ENCODE measurements around the gene NUCB1. TPM values are rescaled to one million over a fixed set of nuclear protein-coding genes. Genes with fewer than 3 reads are reported as not detected.
A peak's percentile ranks its signal among the peaks of the same experiment; 100 is the strongest.

NUCB1 gene
- total RNA-seq, 1 donor: 300 TPM

- TF ChIP-seq, protein P1, sequence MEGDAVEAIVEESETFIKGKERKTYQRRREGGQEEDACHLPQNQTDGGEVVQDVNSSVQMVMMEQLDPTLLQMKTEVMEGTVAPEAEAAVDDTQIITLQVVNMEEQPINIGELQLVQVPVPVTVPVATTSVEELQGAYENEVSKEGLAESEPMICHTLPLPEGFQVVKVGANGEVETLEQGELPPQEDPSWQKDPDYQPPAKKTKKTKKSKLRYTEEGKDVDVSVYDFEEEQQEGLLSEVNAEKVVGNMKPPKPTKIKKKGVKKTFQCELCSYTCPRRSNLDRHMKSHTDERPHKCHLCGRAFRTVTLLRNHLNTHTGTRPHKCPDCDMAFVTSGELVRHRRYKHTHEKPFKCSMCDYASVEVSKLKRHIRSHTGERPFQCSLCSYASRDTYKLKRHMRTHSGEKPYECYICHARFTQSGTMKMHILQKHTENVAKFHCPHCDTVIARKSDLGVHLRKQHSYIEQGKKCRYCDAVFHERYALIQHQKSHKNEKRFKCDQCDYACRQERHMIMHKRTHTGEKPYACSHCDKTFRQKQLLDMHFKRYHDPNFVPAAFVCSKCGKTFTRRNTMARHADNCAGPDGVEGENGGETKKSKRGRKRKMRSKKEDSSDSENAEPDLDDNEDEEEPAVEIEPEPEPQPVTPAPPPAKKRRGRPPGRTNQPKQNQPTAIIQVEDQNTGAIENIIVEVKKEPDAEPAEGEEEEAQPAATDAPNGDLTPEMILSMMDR (IDR thresholded peaks at IDR 0.05; ENCODE audit: extremely low read depth, low read depth, low read length): no peak
These were observed 65.9 kb downstream of the NUCB1 start for GRCh38 chr19:48965806-48966540.

GRCh38 chr19:48966541-48967345 is 66.6 kb downstream of the NUCB1 start:
- peak; percentile 15 for DNase-seq (ENCODE audit: insufficient read length, low spot score, missing footprints)
- peaks cover 19% of the 10 kb centered on the region for H3K79me2 ChIP-seq (ENCODE audit: insufficient read depth, low read length)
- H2AFZ ChIP-seq (ENCODE audit: low read length): no peak overlapping the region
- peaks cover 24% of the 10 kb centered on the region for H3K36me3 ChIP-seq (ENCODE audit: insufficient read depth, low read length)
- H3K27ac ChIP-seq (ENCODE audit: low read depth, low read length): peak overlapping the region; percentile 88
- TF ChIP-seq, protein P1 (IDR thresholded peaks at IDR 0.05; ENCODE audit: extremely low read depth, low read depth, low read length): no peak
- peak overlapping the region; percentile 87 for H3K4me2 ChIP-seq (ENCODE audit: insufficient read depth, low read length)
- H3K9me3 ChIP-seq (ENCODE audit: low read depth, low read length): no peaks in the 10 kb centered on the region
- peaks cover 36% of the 10 kb centered on the region for H3K4me1 ChIP-seq (ENCODE audit: insufficient read depth, low read length)
- no peaks in the 10 kb centered on the region for H3K27me3 ChIP-seq (ENCODE audit: insufficient read depth, low read length)
- H4K20me1 ChIP-seq (ENCODE audit: insufficient read depth, low read length): peaks cover 29% of the 10 kb centered on the region
- peak overlapping the region; percentile 88 for H3K4me3 ChIP-seq (ENCODE audit: insufficient read depth, low read length)

More at GRCh38 chr19:48965806-48966540, 65.9 kb downstream of the NUCB1 start:
- H3K27me3 ChIP-seq (ENCODE audit: insufficient read depth, low read length): no peaks in the 10 kb centered on the region
- H3K4me2 ChIP-seq (ENCODE audit: insufficient read depth, low read length): peak overlapping the region; percentile 87
- peak overlapping the region; percentile 88 for H3K27ac ChIP-seq (ENCODE audit: low read depth, low read length)
- no peaks in the 10 kb centered on the region for H3K9me3 ChIP-seq (ENCODE audit: low read depth, low read length)
- peak overlapping the region; percentile 88 for H3K4me3 ChIP-seq (ENCODE audit: insufficient read depth, low read length)
- peaks cover 36% of the 10 kb centered on the region for H3K4me1 ChIP-seq (ENCODE audit: insufficient read depth, low read length)
- DNase-seq (ENCODE audit: insufficient read length, low spot score, missing footprints): peak; percentile 87
- H4K20me1 ChIP-seq (ENCODE audit: insufficient read depth, low read length): peaks cover 29% of the 10 kb centered on the region
- no peak overlapping the region for H2AFZ ChIP-seq (ENCODE audit: low read length)
- peaks cover 19% of the 10 kb centered on the region for H3K79me2 ChIP-seq (ENCODE audit: insufficient read depth, low read length)
- H3K36me3 ChIP-seq (ENCODE audit: insufficient read depth, low read length): peaks cover 26% of the 10 kb centered on the region

DNA sequence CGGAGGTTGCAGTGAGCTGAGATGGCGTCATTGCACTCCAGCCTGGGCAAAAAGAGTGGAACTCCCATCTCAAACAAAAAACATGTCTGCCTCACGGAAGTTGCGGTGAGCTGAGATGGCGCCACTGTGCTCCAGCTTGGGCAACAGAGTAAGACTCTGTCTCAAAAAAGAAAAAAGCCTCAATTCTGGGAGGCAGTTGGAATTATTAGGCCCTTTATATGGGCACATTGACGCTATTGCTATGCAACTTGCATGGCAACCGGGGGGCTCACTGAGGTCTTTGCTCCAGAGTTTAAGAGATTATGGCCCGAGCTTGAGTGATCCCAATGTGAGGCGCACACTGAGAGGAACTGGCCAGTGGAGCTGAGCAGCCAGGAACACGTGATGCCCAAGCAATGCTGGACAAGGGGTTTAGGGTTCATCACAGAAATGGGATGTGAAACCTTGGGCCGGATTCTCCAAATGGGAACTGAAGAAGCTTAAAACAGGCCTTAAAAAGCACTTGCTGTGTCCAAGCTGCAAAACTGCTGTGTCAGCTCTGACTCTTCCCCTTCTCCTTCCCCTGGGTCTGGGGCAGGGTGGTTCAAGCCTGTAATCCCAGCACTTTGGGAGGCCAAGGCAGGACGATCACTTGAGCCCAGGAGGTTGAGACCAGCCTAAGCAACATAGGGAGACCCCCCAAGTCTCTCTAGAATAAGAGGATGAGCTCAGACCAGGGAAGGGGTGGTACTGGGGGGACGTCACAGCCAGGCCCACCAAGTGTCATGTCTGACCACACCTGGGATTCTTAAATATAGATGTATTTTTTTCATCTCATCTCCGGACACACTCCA is 67.5 kb downstream of the NUCB1 start:
- peaks cover 36% of the 10 kb centered on the region for H3K4me1 ChIP-seq (ENCODE audit: insufficient read depth, low read length)
- H3K4me2 ChIP-seq (ENCODE audit: insufficient read depth, low read length): peak overlapping the region; percentile 87
- H2AFZ ChIP-seq (ENCODE audit: low read length): no peak overlapping the region
- peak overlapping the region; percentile 36 for H3K27ac ChIP-seq (ENCODE audit: low read depth, low read length)
- H3K27me3 ChIP-seq (ENCODE audit: insufficient read depth, low read length): no peaks in the 10 kb centered on the region
- peaks cover 19% of the 10 kb centered on the region for H3K79me2 ChIP-seq (ENCODE audit: insufficient read depth, low read length)
- TF ChIP-seq, protein P1 (IDR thresholded peaks at IDR 0.05; ENCODE audit: extremely low read depth, low read depth, low read length): no peak
- H4K20me1 ChIP-seq (ENCODE audit: insufficient read depth, low read length): peaks cover 29% of the 10 kb centered on the region
- peak overlapping the region; percentile 88 for H3K4me3 ChIP-seq (ENCODE audit: insufficient read depth, low read length)
- peak; percentile 61 for DNase-seq (ENCODE audit: insufficient read length, low spot score, missing footprints)
- no peaks in the 10 kb centered on the region for H3K9me3 ChIP-seq (ENCODE audit: low read depth, low read length)
- peaks cover 24% of the 10 kb centered on the region for H3K36me3 ChIP-seq (ENCODE audit: insufficient read depth, low read length)

All from osteoblast (primary cell).